Smooth muscle cell (in vitro differentiated cells): ENCODE results near the gene GPM6B. TPM values are rescaled to one million over a fixed set of nuclear protein-coding genes. Genes with fewer than 3 reads are reported as not detected.

ENCODE experiments used
- DNase-seq: peaks from one replicate; lab custom pipeline; 2025; ENCODE audit not compliant: unreplicated experiment; lab: John Stamatoyannopoulos, UW
- H2AFZ ChIP-seq: fragments of 200-600 bp; sonication (generic); 2 replicates; pipeline ENCODE4 v1.6.0; 2016; ENCODE audit warnings: antibody characterized with exemption, low read depth, mild to moderate bottlenecking
- H3F3A ChIP-seq: fragments of 200-600 bp; sonication (generic); 2 replicates; pipeline ENCODE4 v1.6.0; 2017; ENCODE audit warnings: antibody characterized with exemption, low read depth
- H3K27ac ChIP-seq: fragments of 200-600 bp; sonication (generic); 2 replicates; pipeline ENCODE4 v1.5.1; 2016; ENCODE audit warnings: low read depth, mild to moderate bottlenecking
- H3K27me3 ChIP-seq: fragments of 200-600 bp; sonication (generic); 2 replicates; pipeline ENCODE4 v1.6.1; 2016; ENCODE audit warnings: low read depth, mild to moderate bottlenecking
- H3K36me3 ChIP-seq: fragments of 200-600 bp; sonication (generic); 2 replicates; pipeline ENCODE4 v1.5.1; 2016; ENCODE audit warnings: low read depth
- H3K4me1 ChIP-seq: fragments of 200-600 bp; sonication (generic); 2 replicates; pipeline ENCODE4 v1.5.1; 2016; ENCODE audit warnings: low read depth
- H3K4me2 ChIP-seq: fragments of 200-600 bp; sonication (generic); 2 replicates; pipeline ENCODE4 v1.6.0; 2016; ENCODE audit warnings: mild to moderate bottlenecking
- H3K4me3 ChIP-seq: fragments of 200-600 bp; sonication (generic); 2 replicates; pipeline ENCODE4 v1.5.1; 2016; ENCODE audit warnings: mild to moderate bottlenecking
- H3K79me2 ChIP-seq: fragments of 200-600 bp; sonication (generic); 2 replicates; pipeline ENCODE4 v1.6.0; 2016; ENCODE audit warnings: low read depth, mild to moderate bottlenecking
- H3K9ac ChIP-seq: fragments of 200-600 bp; sonication (generic); 2 replicates; pipeline ENCODE4 v1.6.0; 2016; ENCODE audit warnings: low read depth
- H3K9me3 ChIP-seq: fragments of 200-600 bp; sonication (generic); replicated peaks from 2 replicates; pipeline ENCODE4 v1.5.1; 2016; ENCODE audit warnings: low read depth
- H4K20me1 ChIP-seq: fragments of 200-600 bp; sonication (generic); 2 replicates; pipeline ENCODE4 v1.6.0; 2016; ENCODE audit warnings: low read depth
- WGBS: methylation state at CpG from one replicate; pipeline ENCODE4 v1.1.7; 2016; ENCODE audit warnings: low lambda C conversion rate; 5-methylcytosine and 5-hydroxymethylcytosine counted together
- polyA plus RNA-seq: library from polyadenylated mRNA; unstranded; fragments of >200 nt; fragmentation: Nextera tagmentation; extraction: Ambion mirVana; gene quantifications from 2 replicates; pipeline ENCODE4 v1.2.1, GENCODE V29; 2016
- total RNA-seq: library from RNA; depleted of rRNA; stranded (reverse); fragments of >200 nt; gene quantifications from 2 replicates; pipeline ENCODE4 v1.2.3, GENCODE V29; 2014
- TF ChIP-seq, protein P1 (sequence below): fragments of 200-600 bp; sonication (generic); IDR thresholded peaks from 2 replicates; pipeline ENCODE4 v1.5.1; 2017; ENCODE audit warnings: borderline replicate concordance, mild to moderate bottlenecking, antibody characterized with exemption; ENCODE audit not compliant: insufficient read depth, poor library complexity, severe bottlenecking

Gene GPM6B
- total and polyA plus RNA-seq, 2 experiments from 2014 or later: 17.1 to 33.4 TPM

DNA sequence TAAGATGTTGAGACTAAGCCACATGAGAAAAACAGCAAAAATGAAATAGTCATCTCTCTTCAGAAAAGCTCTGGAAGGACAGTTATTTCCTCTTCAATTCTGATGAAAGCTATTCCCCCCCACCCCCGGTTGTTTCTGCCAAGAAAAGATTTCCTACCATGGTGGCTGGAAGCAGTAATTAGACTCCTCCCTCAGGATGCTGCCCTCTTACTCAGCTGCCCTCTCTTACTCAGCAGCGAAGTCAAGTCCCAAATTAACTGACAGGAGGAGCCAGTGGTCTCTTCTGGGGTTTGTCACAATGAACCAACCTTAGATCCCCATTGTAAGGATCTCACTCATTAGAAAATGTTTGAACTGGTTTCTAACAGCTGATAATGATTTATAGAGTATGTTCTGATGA lies 38.0 kb downstream of the GPM6B start:
- Histone ChIP-seq H2AFZ (no peak overlapping the region), H4K20me1 (no peaks in the 10 kb centered on the region), H3K4me1 (no peaks in the 10 kb centered on the region), H3F3A (no peaks in the 10 kb centered on the region), H3K4me3 (no peak overlapping the region), H3K27ac (no peak overlapping the region), H3K79me2 (no peaks in the 10 kb centered on the region), H3K27me3 (no peaks in the 10 kb centered on the region), H3K36me3 (no peaks in the 10 kb centered on the region), H3K9me3 (no peaks in the 10 kb centered on the region), H3K4me2 (no peak overlapping the region), H3K9ac (no peak overlapping the region)
- WGBS: 47% methylated on average over 2 of the region's 2 CpGs
- no peak for DNase-seq
- TF ChIP-seq, protein P1, sequence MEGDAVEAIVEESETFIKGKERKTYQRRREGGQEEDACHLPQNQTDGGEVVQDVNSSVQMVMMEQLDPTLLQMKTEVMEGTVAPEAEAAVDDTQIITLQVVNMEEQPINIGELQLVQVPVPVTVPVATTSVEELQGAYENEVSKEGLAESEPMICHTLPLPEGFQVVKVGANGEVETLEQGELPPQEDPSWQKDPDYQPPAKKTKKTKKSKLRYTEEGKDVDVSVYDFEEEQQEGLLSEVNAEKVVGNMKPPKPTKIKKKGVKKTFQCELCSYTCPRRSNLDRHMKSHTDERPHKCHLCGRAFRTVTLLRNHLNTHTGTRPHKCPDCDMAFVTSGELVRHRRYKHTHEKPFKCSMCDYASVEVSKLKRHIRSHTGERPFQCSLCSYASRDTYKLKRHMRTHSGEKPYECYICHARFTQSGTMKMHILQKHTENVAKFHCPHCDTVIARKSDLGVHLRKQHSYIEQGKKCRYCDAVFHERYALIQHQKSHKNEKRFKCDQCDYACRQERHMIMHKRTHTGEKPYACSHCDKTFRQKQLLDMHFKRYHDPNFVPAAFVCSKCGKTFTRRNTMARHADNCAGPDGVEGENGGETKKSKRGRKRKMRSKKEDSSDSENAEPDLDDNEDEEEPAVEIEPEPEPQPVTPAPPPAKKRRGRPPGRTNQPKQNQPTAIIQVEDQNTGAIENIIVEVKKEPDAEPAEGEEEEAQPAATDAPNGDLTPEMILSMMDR: no peak

DNA sequence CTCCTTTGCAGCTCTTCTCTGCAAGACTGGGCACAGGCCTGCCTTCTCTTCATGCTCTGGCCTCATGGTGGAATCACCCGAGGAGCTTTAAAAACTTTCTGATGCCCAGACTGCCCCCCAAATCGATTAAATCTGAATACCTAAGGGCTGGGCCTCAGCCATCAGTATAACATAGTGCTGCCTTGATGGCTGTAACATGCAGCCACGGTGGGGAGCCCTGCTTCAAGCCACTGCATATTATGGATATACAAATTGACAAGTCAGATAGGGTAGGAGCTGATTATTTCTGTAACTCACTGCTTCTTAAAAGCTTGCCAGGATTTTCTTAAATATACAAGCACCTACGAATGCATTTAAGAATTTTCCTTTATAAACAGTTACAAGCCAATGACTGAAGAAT lies 40.5 kb downstream of the GPM6B start:
- H3K4me2 ChIP-seq: no peak overlapping the region
- no peak for DNase-seq

DNA sequence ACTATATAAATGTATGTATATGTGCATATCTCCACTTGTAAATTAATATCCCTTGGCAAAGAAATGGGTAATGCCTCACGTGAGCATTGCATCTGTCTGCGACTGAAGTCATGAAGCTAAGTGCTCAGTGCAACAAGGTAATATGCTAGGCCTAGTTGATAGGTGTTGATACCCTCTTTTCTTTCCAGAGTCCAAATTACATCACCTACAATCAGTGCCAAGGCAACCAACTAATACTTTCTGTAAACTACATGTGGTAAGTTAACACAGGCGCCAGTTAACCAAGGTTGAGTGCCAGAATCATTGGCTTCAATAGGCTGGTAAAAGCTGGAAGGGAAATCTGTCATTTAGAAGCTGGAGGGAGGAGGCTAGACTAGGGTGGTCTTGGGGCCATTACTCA lies 41.1 kb downstream of the GPM6B start:
- H4K20me1 ChIP-seq: no peaks in the 10 kb centered on the region
- H3K27me3 ChIP-seq: no peaks in the 10 kb centered on the region
- H3K4me2 ChIP-seq: no peak overlapping the region
- no peaks in the 10 kb centered on the region for H3K4me1 ChIP-seq
- H2AFZ ChIP-seq: no peak overlapping the region
- DNase-seq: no peak
- no peaks in the 10 kb centered on the region for H3K79me2 ChIP-seq
- TF ChIP-seq, protein P1: no peak
- no peaks in the 10 kb centered on the region for H3K36me3 ChIP-seq
- no peaks in the 10 kb centered on the region for H3K9me3 ChIP-seq
- no peak overlapping the region for H3K9ac ChIP-seq
- WGBS: 79% methylated on average over 3 of the region's 3 CpGs
- no peaks in the 10 kb centered on the region for H3F3A ChIP-seq
- H3K4me3 ChIP-seq: no peak overlapping the region
- H3K27ac ChIP-seq: no peak overlapping the region

More for the DNA sequence above, 40.5 kb downstream of the GPM6B start:
- H3K4me1 ChIP-seq: no peaks in the 10 kb centered on the region
- no peaks in the 10 kb centered on the region for H3K27me3 ChIP-seq
- 51% methylated on average over 4 of the region's 4 CpGs for WGBS
- H3K27ac ChIP-seq: no peak overlapping the region
- no peaks in the 10 kb centered on the region for H3K9me3 ChIP-seq
- no peaks in the 10 kb centered on the region for H3F3A ChIP-seq
- TF ChIP-seq, protein P1: no peak
- no peaks in the 10 kb centered on the region for H3K36me3 ChIP-seq
- H2AFZ ChIP-seq: no peak overlapping the region
- H3K79me2 ChIP-seq: no peaks in the 10 kb centered on the region
- H3K9ac ChIP-seq: no peak overlapping the region
- no peak overlapping the region for H3K4me3 ChIP-seq
- no peaks in the 10 kb centered on the region for H4K20me1 ChIP-seq

DNA sequence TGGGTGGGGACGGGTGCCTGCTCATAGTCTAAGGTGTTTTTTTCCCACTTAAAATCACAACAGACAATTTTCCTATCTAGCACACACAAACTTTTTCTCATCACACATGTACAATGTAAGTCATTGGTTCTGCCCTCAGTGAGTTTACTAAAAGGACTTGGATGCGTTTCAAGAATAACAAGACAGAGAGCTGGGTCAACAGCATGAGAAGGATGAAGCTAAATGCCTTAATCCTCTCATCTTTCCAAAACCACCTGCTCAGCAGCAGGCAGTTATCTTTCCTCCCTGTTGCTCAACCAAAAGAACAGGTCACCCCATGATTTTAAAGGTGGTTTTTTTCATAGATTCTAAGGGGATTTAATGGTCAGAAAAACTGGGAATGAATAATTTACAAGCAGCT lies 42.2 kb downstream of the GPM6B start:
- no peaks in the 10 kb centered on the region for H4K20me1 ChIP-seq
- TF ChIP-seq, protein P1: no peak
- no peak overlapping the region for H2AFZ ChIP-seq
- no peaks in the 10 kb centered on the region for H3K4me1 ChIP-seq
- WGBS: 74% methylated on average over 2 of the region's 2 CpGs
- no peaks in the 10 kb centered on the region for H3K9me3 ChIP-seq
- no peak overlapping the region for H3K4me2 ChIP-seq
- peaks cover 3% of the 10 kb centered on the region for H3K36me3 ChIP-seq
- no peak for DNase-seq
- H3K9ac ChIP-seq: no peak overlapping the region
- no peak overlapping the region for H3K27ac ChIP-seq
- H3K79me2 ChIP-seq: no peaks in the 10 kb centered on the region
- no peak overlapping the region for H3K4me3 ChIP-seq
- H3F3A ChIP-seq: no peaks in the 10 kb centered on the region
- H3K27me3 ChIP-seq: no peaks in the 10 kb centered on the region
